ENCODE results near the gene KLHDC3. TPM values are rescaled to one million over a fixed set of nuclear protein-coding genes. Genes with fewer than 3 reads are reported as not detected.

KLHDC3 gene
- total and polyA plus RNA-seq, 10 of the 15 experiments (the other 5 are each of a cell fraction or from before 2014, with no cell fraction given), result 2.4 to 102 (median 55.4) TPM

GRCh38 chr6:43016176-43016942, 2.3 kb downstream of the KLHDC3 start:
- WGBS (ENCODE audit: insufficient coverage, insufficient replicate concordance, low lambda C conversion rate, missing lambda C conversion rate), result 77% methylated on average over 7 of the region's 7 CpGs
- RAD21 ChIA-PET (ENCODE audit: unreplicated experiment), result interaction anchor here (1.1 to 2.0 kb wide), 2 partner anchors 32 to 114 kb away, joined by 3 to 9 read pairs; partner anchors contain the start of gene PPP2R5D
- no peak for TF ChIP-seq MAX (IDR thresholded peaks at IDR 0.05; ENCODE audit: low read depth, low read length)
- Histone ChIP-seq H3K27me3 (replicated peaks in 1 of 2; ENCODE audit: control insufficient read depth in 2 of 2, insufficient read depth in 2 of 2, low read length in 1 of 2) (no peaks in the 10 kb centered on the region), H3K9ac (ENCODE audit: control insufficient read depth, insufficient read depth, low read length) (peak overlapping the region; percentile 2; the same call in 1 of the 2 replicates), H3K4me1 (ENCODE audit: control insufficient read depth, insufficient read depth, low read length) (peaks cover 15% of the 10 kb centered on the region), H4K20me1 (ENCODE audit: control insufficient read depth, insufficient read depth) (no peaks in the 10 kb centered on the region), H3K79me2 (ENCODE audit: control insufficient read depth, insufficient read depth, low read length) (peaks cover 23% of the 10 kb centered on the region), H3K4me2 (ENCODE audit: control insufficient read depth, insufficient read depth) (peak overlapping the region; percentile 38; the same call in 1 of the 2 replicates), H2AFZ (ENCODE audit: control insufficient read depth, low read depth, low read length) (no peak overlapping the region), H3K27ac (ENCODE audit: control insufficient read depth, insufficient read depth) (no peak overlapping the region), H3K9me3 (replicated peaks; ENCODE audit: control insufficient read depth, insufficient read depth, low read length) (no peaks in the 10 kb centered on the region), H3K4me3 (no peak overlapping the region), H3K36me3 (ENCODE audit: control insufficient read depth in 2 of 2, insufficient read depth in 2 of 2, low read length in 1 of 2) (peaks cover 5 to 8% of the 10 kb centered on the region in 2 experiments; a peak in 3 of 4 replicates)
- in situ Hi-C loops (cut with MboI), result no loop called here
- no peak for ATAC-seq
- BruUV-seq (replicated peaks), result no TSS peak
- SMC1A ChIA-PET (ENCODE audit: uncharacterized antibody, unreplicated experiment), result interaction anchor here (0.6 to 2.6 kb wide), 4 partner anchors 28 to 115 kb away, joined by 3 to 10 read pairs (median 3); partner anchors contain the start of genes KLC4 and MRPL2
- FAIRE-seq, result no peak
- no peak for DNase-seq (ENCODE audit: low read depth, low spot score)
- CTCF ChIA-PET, result interaction anchor here (1.3 kb wide), 1 partner anchor 28 kb away, joined by 3 read pairs; no protein-coding TSS in a partner anchor
- intact Hi-C loops (cut with micrococcal nuclease; ENCODE audit: unreplicated experiment), result no loop called here
- POLR2A ChIA-PET, result interaction anchor here (0.6 to 0.9 kb wide), 3 partner anchors 28 to 95 kb away, joined by 3 to 6 read pairs (median 3); no protein-coding TSS in a partner anchor

GRCh38 chr6:43016943-43017334, 2.9 kb downstream of the KLHDC3 start:
- peaks cover 15% of the 10 kb centered on the region for H3K4me1 ChIP-seq (ENCODE audit: control insufficient read depth, insufficient read depth, low read length)
- 82% methylated on average over 12 of the region's 12 CpGs for WGBS (ENCODE audit: insufficient coverage, insufficient replicate concordance, low lambda C conversion rate, missing lambda C conversion rate)

More at GRCh38 chr6:43016943-43017334, 2.9 kb downstream of the KLHDC3 start:
- Histone ChIP-seq H3K9me3 (replicated peaks; ENCODE audit: control insufficient read depth, insufficient read depth, low read length) (no peaks in the 10 kb centered on the region), H3K79me2 (ENCODE audit: control insufficient read depth, insufficient read depth, low read length) (peaks cover 28% of the 10 kb centered on the region), H3K27me3 (replicated peaks in 1 of 2; ENCODE audit: control insufficient read depth in 2 of 2, insufficient read depth in 2 of 2, low read length in 1 of 2) (no peaks in the 10 kb centered on the region), H4K20me1 (ENCODE audit: control insufficient read depth, insufficient read depth) (no peaks in the 10 kb centered on the region), H3K9ac (ENCODE audit: control insufficient read depth, insufficient read depth, low read length) (no peak overlapping the region; the same call in 1 of the 2 replicates), H3K4me3 (no peak overlapping the region), H3K27ac (ENCODE audit: control insufficient read depth, insufficient read depth) (no peak overlapping the region), H2AFZ (ENCODE audit: control insufficient read depth, low read depth, low read length) (no peak overlapping the region), H3K4me2 (ENCODE audit: control insufficient read depth, insufficient read depth) (no peak overlapping the region), H3K36me3 (ENCODE audit: control insufficient read depth in 2 of 2, insufficient read depth in 2 of 2, low read length in 1 of 2) (peaks cover 4% of the 10 kb centered on the region in 2 experiments; a peak in 3 of 4 replicates)
- ChIA-PET RAD21 (ENCODE audit: unreplicated experiment) (interaction anchor here (2.0 kb wide), 1 partner anchor 32 kb away, joined by 9 read pairs; the partner anchor contains the start of gene PPP2R5D), POLR2A (interaction anchor here (0.8 to 0.9 kb wide), 2 partner anchors 29 to 33 kb away, joined by 3 read pairs; no protein-coding TSS in a partner anchor), SMC1A (ENCODE audit: uncharacterized antibody, unreplicated experiment) (interaction anchor here (0.6 kb wide), 1 partner anchor 34 kb away, joined by 3 read pairs; no protein-coding TSS in a partner anchor), CTCF (interaction anchor here (1.3 kb wide), 2 partner anchors 29 to 127 kb away, joined by 3 to 4 read pairs; no protein-coding TSS in a partner anchor)
- ATAC-seq (no peak), FAIRE-seq (no peak), DNase-seq (ENCODE audit: low read depth, low spot score) (no peak)
- in situ Hi-C loops (cut with MboI), result no loop called here
- no TSS peak for BruUV-seq (replicated peaks)
- intact Hi-C loops (cut with micrococcal nuclease; ENCODE audit: unreplicated experiment), result no loop called here
- TF ChIP-seq SIX5 (IDR thresholded peaks at IDR 0.05; ENCODE audit: low read depth, low read length, severe bottlenecking), result no peak
- TF ChIP-seq BRCA1 (IDR thresholded peaks at IDR 0.05; ENCODE audit: low read depth, low read length), result no peak
- TF ChIP-seq MTA2 (IDR thresholded peaks at IDR 0.05; ENCODE audit: low read depth), result no peak
- no peak for TF ChIP-seq MEF2A (IDR thresholded peaks at IDR 0.05; ENCODE audit: insufficient read depth, low read depth, low read length)
- TF ChIP-seq SUZ12 (IDR thresholded peaks at IDR 0.05; ENCODE audit: unreplicated experiment), result no peak
- no peak for TF ChIP-seq CBX5 (IDR thresholded peaks at IDR 0.05; ENCODE audit: low read depth)
- TF ChIP-seq SMC3 (IDR thresholded peaks at IDR 0.05; ENCODE audit: borderline replicate concordance, low read length), result no peak
- TF ChIP-seq BCL11A (IDR thresholded peaks at IDR 0.05; ENCODE audit: low read depth, low read length), result no peak
- no peak for TF ChIP-seq RAD21 (IDR thresholded peaks at IDR 0.05; ENCODE audit: insufficient read depth, low read depth, low read length)
- TF ChIP-seq RFX5 (IDR thresholded peaks at IDR 0.05; ENCODE audit: low read depth, low read length), result no peak
- no peak for TF ChIP-seq WRNIP1 (IDR thresholded peaks at IDR 0.05; ENCODE audit: borderline replicate concordance, low read depth, low read length)
- TF ChIP-seq NRF1 (conservative IDR thresholded peaks at IDR 0.05; ENCODE audit: low read depth, low read length), result no peak
- TF ChIP-seq BHLHE40 (IDR thresholded peaks at IDR 0.05; ENCODE audit: borderline replicate concordance in 1 of 2, low read depth in 2 of 2, low read length in 1 of 2), result no peak

All from GM12878 (cell line).